Measurements from ENCODE around the gene KCND2. TPM values are rescaled to one million over a fixed set of nuclear protein-coding genes. Genes with fewer than 3 reads are reported as not detected.

KCND2 gene
- total RNA-seq, 1 donor from 2014 or later: 2.9 TPM

GRCh38 chr7:120735791-120736190, 462.8 kb downstream of the KCND2 start:
- no peaks in the 10 kb centered on the region for H3K36me3 ChIP-seq
- no peak overlapping the region for H3K4me3 Mint-ChIP-seq
- H3K27me3 ChIP-seq: no peaks in the 10 kb centered on the region
- no peaks in the 10 kb centered on the region for H3K36me3 Mint-ChIP-seq
- no peak overlapping the region for H3K4me3 ChIP-seq
- no peaks in the 10 kb centered on the region for H3K79me2 ChIP-seq (ENCODE audit: low read depth)
- DNase-seq (ENCODE audit: low spot score): no peak
- H4K20me1 ChIP-seq (ENCODE audit: low read depth): no peaks in the 10 kb centered on the region
- H3K27me3 Mint-ChIP-seq (ENCODE audit: insufficient read depth, low read depth): no peaks in the 10 kb centered on the region
- no peak overlapping the region for H3K4me2 ChIP-seq
- H3K9ac ChIP-seq: no peak overlapping the region
- no peaks in the 10 kb centered on the region for H3K9me3 ChIP-seq (ENCODE audit: low read depth)
- TF ChIP-seq EZH2phosphoT487 (IDR thresholded peaks at IDR 0.05) (no peak), EZH2 (IDR thresholded peaks at IDR 0.05) (no peak), CTCF (IDR thresholded peaks at IDR 0.05) (no peak)
- H3K27ac Mint-ChIP-seq: no peak overlapping the region
- no peak overlapping the region for H3K27ac ChIP-seq
- H3F3A ChIP-seq (ENCODE audit: low read depth): no peaks in the 10 kb centered on the region
- H2AFZ ChIP-seq (replicated peaks): no peak overlapping the region
- H3K4me1 ChIP-seq: peaks cover 23% of the 10 kb centered on the region
- no peaks in the 10 kb centered on the region for H3K9me3 Mint-ChIP-seq
- H3K4me1 Mint-ChIP-seq: peaks cover 5% of the 10 kb centered on the region

- Histone ChIP-seq H3K9me3 (ENCODE audit: low read depth) (no peaks in the 10 kb centered on the region), H3K9ac (no peak overlapping the region), H3K27ac (peak overlapping the region; percentile 8), H3F3A (ENCODE audit: low read depth) (peaks cover 12% of the 10 kb centered on the region), H3K4me2 (peak overlapping the region; percentile 33), H3K36me3 (no peaks in the 10 kb centered on the region), H3K79me2 (ENCODE audit: low read depth) (no peaks in the 10 kb centered on the region), H3K27me3 (no peaks in the 10 kb centered on the region), H3K4me1 (peaks cover 53% of the 10 kb centered on the region), H4K20me1 (ENCODE audit: low read depth) (no peaks in the 10 kb centered on the region), H3K4me3 (no peak overlapping the region), H2AFZ (replicated peaks) (peak overlapping the region; percentile 43)
- H3K9me3 Mint-ChIP-seq: no peaks in the 10 kb centered on the region
- H3K27ac Mint-ChIP-seq: no peak overlapping the region
- no peak overlapping the region for H3K4me3 Mint-ChIP-seq
- peaks cover 31% of the 10 kb centered on the region for H3K4me1 Mint-ChIP-seq
- TF ChIP-seq EZH2 (IDR thresholded peaks at IDR 0.05) (no peak), EZH2phosphoT487 (IDR thresholded peaks at IDR 0.05) (no peak), CTCF (IDR thresholded peaks at IDR 0.05) (no peak)
- H3K27me3 Mint-ChIP-seq (ENCODE audit: insufficient read depth, low read depth): no peaks in the 10 kb centered on the region
- H3K36me3 Mint-ChIP-seq: no peaks in the 10 kb centered on the region
- no peak for DNase-seq (ENCODE audit: low spot score)
These were observed 465.8 kb downstream of the KCND2 start for GRCh38 chr7:120738816-120739215.

GRCh38 chr7:120740348-120740747, 467.4 kb downstream of the KCND2 start:
- H3K4me1 Mint-ChIP-seq: peaks cover 31% of the 10 kb centered on the region

More at GRCh38 chr7:120740348-120740747, 467.4 kb downstream of the KCND2 start:
- Histone ChIP-seq H3K4me3 (no peak overlapping the region), H3F3A (ENCODE audit: low read depth) (peaks cover 12% of the 10 kb centered on the region), H3K36me3 (no peaks in the 10 kb centered on the region), H3K79me2 (ENCODE audit: low read depth) (no peaks in the 10 kb centered on the region), H2AFZ (replicated peaks) (peak overlapping the region; percentile 73), H4K20me1 (ENCODE audit: low read depth) (no peaks in the 10 kb centered on the region), H3K4me2 (peak overlapping the region; percentile 6), H3K27me3 (no peaks in the 10 kb centered on the region), H3K9ac (no peak overlapping the region), H3K27ac (no peak overlapping the region), H3K4me1 (peaks cover 53% of the 10 kb centered on the region), H3K9me3 (ENCODE audit: low read depth) (no peaks in the 10 kb centered on the region)
- H3K36me3 Mint-ChIP-seq: no peaks in the 10 kb centered on the region
- no peaks in the 10 kb centered on the region for H3K27me3 Mint-ChIP-seq (ENCODE audit: insufficient read depth, low read depth)
- no peak overlapping the region for H3K4me3 Mint-ChIP-seq
- H3K27ac Mint-ChIP-seq: peak overlapping the region; percentile 12
- DNase-seq (ENCODE audit: low spot score): no peak
- no peaks in the 10 kb centered on the region for H3K9me3 Mint-ChIP-seq
- TF ChIP-seq EZH2phosphoT487 (IDR thresholded peaks at IDR 0.05): no peak
- TF ChIP-seq CTCF (IDR thresholded peaks at IDR 0.05): no peak
- TF ChIP-seq EZH2 (IDR thresholded peaks at IDR 0.05): no peak
